Activated CD4-positive, alpha-beta T cell treated with anti-CD3 and anti-CD28 coated beads for 24 hours (primary cell): ENCODE data around the gene SLC38A3.

ENCODE experiments used
- DNase-seq, 2 donors: peaks; one replicate each; pipeline ENCODE4 v3.0.0-alpha.2; 2020; ENCODE audit warnings: low read depth in 2 of 2

The SLC38A3 gene

DNA sequence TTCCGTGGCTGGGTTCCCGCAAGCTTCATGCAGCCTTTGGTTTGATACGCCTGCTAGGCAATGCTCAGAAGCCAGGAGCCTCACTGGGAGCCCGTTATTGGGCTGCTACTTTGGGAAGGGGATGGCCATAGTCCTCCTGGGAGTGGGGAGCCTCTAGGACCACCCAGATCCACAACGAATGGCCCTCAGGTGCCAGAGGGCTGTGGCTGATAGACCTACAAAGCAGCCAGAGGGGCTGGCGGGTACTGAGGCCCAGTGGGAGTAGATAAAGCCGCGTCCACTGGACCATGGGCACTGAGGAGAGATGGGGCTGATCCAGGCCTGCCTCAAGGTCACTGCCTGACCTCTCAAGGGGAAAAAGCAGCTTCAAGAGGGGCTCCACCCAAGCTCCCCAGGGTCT is 12.9 kb upstream of the SLC38A3 start:
- DNase-seq, result no peak

DNA sequence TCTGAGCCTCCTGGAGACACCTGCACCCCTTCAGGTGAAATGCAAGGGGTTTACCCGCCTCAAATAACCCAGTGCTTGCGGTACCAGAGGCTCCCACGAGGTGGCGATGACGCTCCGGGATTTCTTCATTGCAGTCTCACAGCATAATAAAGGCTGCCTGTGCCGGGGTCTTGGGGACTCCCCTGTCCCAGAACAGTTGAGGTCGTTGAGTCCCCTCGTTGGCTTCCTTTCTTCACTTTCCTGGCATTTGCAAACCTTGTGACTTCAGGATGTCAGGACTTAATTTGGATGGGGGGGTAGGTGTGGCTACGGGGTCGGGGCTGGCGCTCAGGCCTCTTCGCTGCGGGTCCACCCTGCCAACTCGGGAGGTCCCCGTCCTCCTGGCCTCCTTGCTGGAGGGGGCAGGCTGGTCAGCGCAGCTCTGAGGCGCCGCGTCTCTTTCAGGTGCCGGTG is 12.4 kb upstream of the SLC38A3 start:
- DNase-seq, result peak; percentile 80 to 86

GRCh38 chr3:50193286-50193685 is 11.8 kb upstream of the SLC38A3 start:
- no peak for DNase-seq

DNA sequence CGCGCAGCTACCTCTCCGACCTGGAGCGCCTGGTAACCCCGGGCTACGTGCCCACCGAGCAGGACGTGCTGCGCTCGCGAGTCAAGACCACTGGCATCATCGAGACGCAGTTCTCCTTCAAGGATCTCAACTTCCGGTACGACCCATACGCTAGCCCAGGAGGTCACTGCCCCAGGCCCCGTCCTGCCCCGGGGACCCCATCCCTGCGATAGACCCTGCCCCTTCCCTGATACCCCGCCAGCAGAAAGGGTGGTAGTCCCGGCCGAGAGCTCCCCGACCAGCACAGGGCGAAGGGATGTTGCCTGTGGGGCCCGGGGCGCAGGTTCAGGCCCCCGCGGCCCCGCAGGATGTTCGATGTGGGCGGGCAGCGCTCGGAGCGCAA is 11.3 kb upstream of the SLC38A3 start:
- DNase-seq, result no peak

DNA sequence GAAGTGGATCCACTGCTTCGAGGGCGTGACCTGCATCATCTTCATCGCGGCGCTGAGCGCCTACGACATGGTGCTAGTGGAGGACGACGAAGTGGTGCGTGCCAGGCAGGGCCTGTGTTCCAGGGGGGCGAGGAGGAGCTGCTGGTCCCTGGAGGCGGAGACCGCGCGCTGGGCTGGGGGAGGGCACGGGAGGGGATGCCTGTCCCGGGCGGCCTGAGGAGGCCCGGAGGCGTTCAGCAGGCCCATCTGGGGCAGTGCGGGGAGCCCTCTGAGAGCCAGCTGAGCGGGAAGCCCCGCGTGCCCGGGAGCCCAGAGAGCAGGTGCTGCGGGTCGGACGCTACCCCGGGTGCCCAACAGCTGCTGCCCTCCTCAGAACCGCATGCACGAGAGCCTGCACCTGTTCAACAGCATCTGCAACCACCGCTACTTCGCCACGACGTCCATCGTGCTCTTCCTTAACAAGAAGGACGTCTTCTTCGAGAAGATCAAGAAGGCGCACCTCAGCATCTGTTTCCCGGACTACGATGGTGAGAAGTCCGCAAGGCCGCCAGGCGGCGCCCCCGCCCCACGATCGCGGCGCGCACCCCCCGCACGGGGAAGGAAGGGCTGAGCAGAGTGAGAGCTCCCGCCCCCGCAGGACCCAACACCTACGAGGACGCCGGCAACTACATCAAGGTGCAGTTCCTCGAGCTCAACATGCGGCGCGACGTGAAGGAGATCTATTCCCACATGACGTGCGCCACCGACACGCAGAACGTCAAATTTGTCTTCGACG is 10.8 kb upstream of the SLC38A3 start:
- DNase-seq, result peak; percentile 66 to 69

GRCh38 chr3:50194903-50195500 is 10.1 kb upstream of the SLC38A3 start:
- peak in 1 of 2 donors; percentile 28 for DNase-seq

GRCh38 chr3:50195501-50196252 is 9.4 kb upstream of the SLC38A3 start:
- DNase-seq, result no peak

GRCh38 chr3:50196253-50196801 is 8.7 kb upstream of the SLC38A3 start:
- DNase-seq, result no peak

DNA sequence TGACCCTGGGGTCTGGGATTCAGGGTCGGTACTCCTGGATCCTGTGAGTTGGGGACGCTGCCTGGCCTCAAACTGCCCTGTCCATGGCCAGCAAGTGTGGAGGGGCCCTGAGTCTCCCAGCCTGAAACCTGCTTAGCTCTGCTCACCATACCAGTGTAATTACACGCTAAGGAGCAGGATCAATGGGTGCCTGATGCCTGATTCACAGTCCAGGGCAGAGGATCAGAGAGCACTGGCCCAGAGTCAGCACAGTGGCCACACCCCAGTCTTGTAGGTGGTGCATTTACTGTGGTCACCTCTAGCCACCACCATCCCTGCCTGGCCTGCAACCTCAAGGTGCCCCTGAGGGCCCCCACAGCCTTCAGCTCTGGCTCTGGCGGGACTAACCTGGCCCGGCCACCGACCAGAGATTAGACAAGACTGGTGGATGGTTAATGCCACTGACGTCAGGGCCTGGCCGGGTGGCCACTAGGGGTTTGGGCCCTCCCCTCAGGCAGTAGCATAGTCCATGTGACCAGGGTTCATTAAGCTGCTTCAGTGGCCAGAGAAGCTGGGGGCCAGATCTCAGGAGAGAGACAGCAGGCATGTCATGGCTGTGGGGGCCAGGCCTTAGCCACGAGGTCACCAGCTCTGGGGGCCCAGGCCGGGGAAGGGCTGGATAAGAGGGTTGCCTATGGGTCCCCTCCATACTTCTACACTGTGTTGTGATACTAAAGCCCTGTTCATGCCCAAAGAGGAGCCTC is 3.3 kb upstream of the SLC38A3 start:
- no peak for DNase-seq

GRCh38 chr3:50202353-50203112 is 2.5 kb upstream of the SLC38A3 start:
- no peak for DNase-seq

GRCh38 chr3:50203113-50203808 is 1.8 kb upstream of the SLC38A3 start:
- DNase-seq, result no peak

DNA sequence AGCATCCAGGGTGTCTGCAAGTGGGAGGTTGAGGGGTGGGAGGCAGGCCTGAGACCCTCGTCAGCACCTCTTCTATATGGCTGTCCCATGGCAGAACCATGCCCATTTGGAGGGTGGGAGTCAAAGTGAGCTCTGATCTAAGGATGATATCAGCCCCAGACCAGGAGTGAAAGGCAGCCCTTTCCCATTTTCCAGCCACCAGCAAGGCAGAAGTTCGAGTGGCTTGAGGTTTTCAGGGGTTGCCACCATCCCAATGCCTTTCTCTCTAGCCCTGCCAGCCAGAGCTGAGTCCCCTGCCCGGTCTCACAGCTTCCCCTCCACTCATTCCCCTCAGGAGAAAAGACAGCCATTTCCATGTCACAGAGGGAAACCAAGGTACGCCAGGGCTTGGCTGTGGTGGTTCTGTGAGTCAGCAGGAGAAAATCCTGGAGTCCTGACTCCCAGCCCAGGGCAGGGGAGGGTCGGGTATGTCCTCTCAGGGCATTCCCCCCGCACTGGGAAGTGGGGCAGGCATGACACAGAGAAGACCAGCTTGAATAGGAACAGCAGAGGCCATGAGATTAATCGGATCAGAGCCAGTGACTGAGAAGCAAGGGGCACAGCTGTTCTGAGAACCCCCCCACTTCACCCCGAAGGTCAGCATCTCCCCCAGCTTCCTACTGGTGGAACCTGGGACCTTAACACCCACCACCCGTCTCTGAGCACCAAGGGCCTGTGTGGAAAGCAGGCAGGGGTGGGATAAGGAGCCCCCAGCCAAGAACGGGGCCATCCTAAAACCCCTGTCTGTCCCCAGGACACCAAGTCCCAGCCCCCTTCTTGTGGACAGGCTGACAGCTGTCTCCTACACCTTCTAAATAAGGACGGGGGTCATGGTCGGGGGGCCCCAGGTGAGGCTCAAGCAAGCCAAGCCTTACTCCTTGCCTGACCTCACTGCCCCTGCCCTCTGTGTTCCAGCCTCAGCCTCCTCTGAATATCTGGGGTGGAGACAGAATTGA is 965 bp upstream of the SLC38A3 start:
- DNase-seq, result no peak

- peak in 1 of 2 donors; percentile 35 for DNase-seq
These were observed 574 bp downstream of the SLC38A3 start for GRCh38 chr3:50205413-50206276.

- DNase-seq, result no peak
These were observed 2.4 kb downstream of the SLC38A3 start for GRCh38 chr3:50207359-50208042.

- no peak for DNase-seq
These were observed 3.7 kb downstream of the SLC38A3 start for GRCh38 chr3:50208677-50209344.

GRCh38 chr3:50210176-50210509 is 5.1 kb downstream of the SLC38A3 start:
- no peak for DNase-seq
